Heart left ventricle (tissue), 13 donors: Measurements from ENCODE around the gene SLC2A4RG.

Experiments
- CTCF ChIP-seq, 12 donors: fragments of 200-600 bp; sonication (generic) in 4 of 12; IDR thresholded peaks; one replicate each; pipeline versions ENCODE4 v1.5.0 to v1.8.0; 2018 to 2022; ENCODE audit warnings: antibody characterized with exemption in 12 of 12, mild to moderate bottlenecking in 5 of 12
- POLR2A ChIP-seq, 2 donors: fragments of 450-650 bp; IDR thresholded peaks; one replicate each; pipeline ENCODE4 v1.6.1; 2017; ENCODE audit warnings: antibody characterized with exemption in 2 of 2, mild to moderate bottlenecking in 2 of 2, moderate library complexity in 2 of 2
- donor health status: ischemic (EF 13 %, LVEDD 7.1; RV severe dilation, severe dysfunction).
- donor health status: DM: no; HTN: yes; CAD: no.
- donor health status: DM: no; HTN: no; CAD: no.
- donor health status: ischemic (EF 25% LVEDD 6.9; RV normal size, moderate dysfunction).
- donor health status: ischemic (EF 25% LVEDD 5.7; RV mildly dilated, moderate dysfunction).
- donor health status: ischemic (EF 35%, LVEDD 5.7; RV mildly dilated, moderate dysfunction).
- donor health status: nonischemic (EF 11% LVEDD 7.7; RV severe dilation, severe dysfunction).
- donor health status: DM: yes; HTN: yes; CAD: no.
- donor health status: PGD.
- donor health status: ischemic (EF 29% LVEDD 5.4; RV normal size, mild dysfunction).
- donor health status: nonischemic (EF 23%, LVEDD 6.1; RV moderate dilation, normal function).

- TF ChIP-seq CTCF (IDR thresholded peaks at IDR 0.05): no peak
- no peak for TF ChIP-seq POLR2A (IDR thresholded peaks at IDR 0.05)
These were observed 36.7 kb upstream of the SLC2A4RG start for GRCh38 chr20:63702751-63703470.
